ENCODE results near the gene TH. TPM values are rescaled to one million over a fixed set of nuclear protein-coding genes. Genes with fewer than 3 reads are reported as not detected.
A peak's percentile ranks its signal among the peaks of the same experiment; 100 is the strongest.

The TH gene
- total RNA-seq, 1 donor, result not detected

GRCh38 chr11:2120359-2121100 lies 51.1 kb downstream of the TH start:
- no peaks in the 10 kb centered on the region for H3K9me3 ChIP-seq (ENCODE audit: low read depth, low read length)
- H3K4me3 ChIP-seq (ENCODE audit: insufficient read depth, low read length), result no peak overlapping the region
- H2AFZ ChIP-seq (ENCODE audit: low read length), result no peak overlapping the region
- H4K20me1 ChIP-seq (ENCODE audit: insufficient read depth, low read length), result no peaks in the 10 kb centered on the region
- H3K27me3 ChIP-seq (ENCODE audit: insufficient read depth, low read length), result peaks cover 17% of the 10 kb centered on the region
- H3K4me2 ChIP-seq (ENCODE audit: insufficient read depth, low read length), result no peak overlapping the region
- peak; percentile 87 for DNase-seq (ENCODE audit: insufficient read length, low spot score, missing footprints)
- no peaks in the 10 kb centered on the region for H3K79me2 ChIP-seq (ENCODE audit: insufficient read depth, low read length)
- TF ChIP-seq CTCF (IDR thresholded peaks at IDR 0.05; ENCODE audit: extremely low read depth, low read depth, low read length), result no peak
- H3K27ac ChIP-seq (ENCODE audit: low read depth, low read length), result no peak overlapping the region
- no peaks in the 10 kb centered on the region for H3K36me3 ChIP-seq (ENCODE audit: insufficient read depth, low read length)
- peaks cover 12% of the 10 kb centered on the region for H3K4me1 ChIP-seq (ENCODE audit: insufficient read depth, low read length)

- TF ChIP-seq CTCF (IDR thresholded peaks at IDR 0.05; ENCODE audit: extremely low read depth, low read depth, low read length), result no peak
- Histone ChIP-seq H3K27me3 (ENCODE audit: insufficient read depth, low read length) (peaks cover 17% of the 10 kb centered on the region), H3K4me1 (ENCODE audit: insufficient read depth, low read length) (peaks cover 12% of the 10 kb centered on the region), H3K4me2 (ENCODE audit: insufficient read depth, low read length) (no peak overlapping the region), H3K36me3 (ENCODE audit: insufficient read depth, low read length) (no peaks in the 10 kb centered on the region), H3K4me3 (ENCODE audit: insufficient read depth, low read length) (no peak overlapping the region), H3K79me2 (ENCODE audit: insufficient read depth, low read length) (no peaks in the 10 kb centered on the region), H3K27ac (ENCODE audit: low read depth, low read length) (no peak overlapping the region), H3K9me3 (ENCODE audit: low read depth, low read length) (no peaks in the 10 kb centered on the region), H4K20me1 (ENCODE audit: insufficient read depth, low read length) (no peaks in the 10 kb centered on the region), H2AFZ (ENCODE audit: low read length) (no peak overlapping the region)
- no peak for DNase-seq (ENCODE audit: insufficient read length, low spot score, missing footprints)
These were observed 52.9 kb downstream of the TH start for GRCh38 chr11:2118677-2119076.

- H3K36me3 ChIP-seq (ENCODE audit: insufficient read depth, low read length), result no peaks in the 10 kb centered on the region
- H3K27ac ChIP-seq (ENCODE audit: low read depth, low read length), result no peak overlapping the region
- peak; percentile 25 for DNase-seq (ENCODE audit: insufficient read length, low spot score, missing footprints)
- H3K79me2 ChIP-seq (ENCODE audit: insufficient read depth, low read length), result no peaks in the 10 kb centered on the region
- H3K4me2 ChIP-seq (ENCODE audit: insufficient read depth, low read length), result no peak overlapping the region
- no peaks in the 10 kb centered on the region for H3K9me3 ChIP-seq (ENCODE audit: low read depth, low read length)
- no peak for TF ChIP-seq CTCF (IDR thresholded peaks at IDR 0.05; ENCODE audit: extremely low read depth, low read depth, low read length)
- no peaks in the 10 kb centered on the region for H4K20me1 ChIP-seq (ENCODE audit: insufficient read depth, low read length)
- H3K4me3 ChIP-seq (ENCODE audit: insufficient read depth, low read length), result no peak overlapping the region
- H3K4me1 ChIP-seq (ENCODE audit: insufficient read depth, low read length), result peaks cover under 1% of the 10 kb centered on the region
- no peak overlapping the region for H2AFZ ChIP-seq (ENCODE audit: low read length)
- H3K27me3 ChIP-seq (ENCODE audit: insufficient read depth, low read length), result peaks cover 17% of the 10 kb centered on the region
These were observed 54.9 kb downstream of the TH start for GRCh38 chr11:2116680-2117079.

GRCh38 chr11:2115308-2115707 lies 56.3 kb downstream of the TH start:
- no peaks in the 10 kb centered on the region for H3K79me2 ChIP-seq (ENCODE audit: insufficient read depth, low read length)
- H3K4me1 ChIP-seq (ENCODE audit: insufficient read depth, low read length), result no peaks in the 10 kb centered on the region
- H2AFZ ChIP-seq (ENCODE audit: low read length), result no peak overlapping the region
- peaks cover 22% of the 10 kb centered on the region for H3K27me3 ChIP-seq (ENCODE audit: insufficient read depth, low read length)
- no peak for TF ChIP-seq CTCF (IDR thresholded peaks at IDR 0.05; ENCODE audit: extremely low read depth, low read depth, low read length)
- H3K4me2 ChIP-seq (ENCODE audit: insufficient read depth, low read length), result no peak overlapping the region
- no peaks in the 10 kb centered on the region for H3K9me3 ChIP-seq (ENCODE audit: low read depth, low read length)
- H3K4me3 ChIP-seq (ENCODE audit: insufficient read depth, low read length), result no peak overlapping the region
- H4K20me1 ChIP-seq (ENCODE audit: insufficient read depth, low read length), result no peaks in the 10 kb centered on the region
- no peak for DNase-seq (ENCODE audit: insufficient read length, low spot score, missing footprints)
- no peak overlapping the region for H3K27ac ChIP-seq (ENCODE audit: low read depth, low read length)
- H3K36me3 ChIP-seq (ENCODE audit: insufficient read depth, low read length), result no peaks in the 10 kb centered on the region

Measured in osteoblast (primary cell).